Ascending aorta (tissue), 2 donors: Measurements from ENCODE around the gene TEAD1. TPM values are rescaled to one million over a fixed set of nuclear protein-coding genes. Genes with fewer than 3 reads are reported as not detected.

ENCODE experiments used
- DNase-seq, 2 donors: peaks; one replicate each; pipeline ENCODE4 v3.0.0-alpha.2; 2019; ENCODE audit warnings: low spot score in 2 of 2
- H3K27ac ChIP-seq, 2 donors: fragments of 200-600 bp; sonication (generic); one replicate each; pipeline ENCODE4 v1.5.1; 2016 to 2017; ENCODE audit warnings: mild to moderate bottlenecking in 1 of 2
- H3K27me3 ChIP-seq: fragments of 200-600 bp; sonication (generic); one replicate; pipeline ENCODE4 v1.5.1; 2017
- H3K36me3 ChIP-seq, 2 donors: fragments of 200-600 bp; sonication (generic); one replicate each; pipeline ENCODE4 v1.5.1; 2016
- H3K4me1 ChIP-seq, 2 donors: fragments of 200-600 bp; sonication (generic); one replicate each; pipeline ENCODE4 v1.5.1; 2016 to 2017; ENCODE audit warnings: mild to moderate bottlenecking in 1 of 2
- H3K4me3 ChIP-seq, 2 donors: fragments of 200-600 bp; sonication (generic); one replicate each; pipeline ENCODE4 v1.5.1; 2016 to 2017; ENCODE audit warnings: mild to moderate bottlenecking in 1 of 2
- H3K9me3 ChIP-seq, 2 donors: fragments of 200-600 bp; sonication (generic); one replicate each; pipeline ENCODE4 v1.5.1; 2016
- CTCF ChIP-seq, 3 experiments: fragments of 200-600 bp in 2 of 3; fragments of 450-650 bp in 1 of 3; sonication (generic) in 2 of 3; IDR thresholded peaks; one replicate each; pipeline ENCODE4 v1.5.1; 2016 to 2019; ENCODE audit warnings: antibody characterized with exemption in 3 of 3, mild to moderate bottlenecking in 1 of 3, moderate library complexity in 1 of 3
- intact Hi-C: fragments of 100-400 bp; cut with DNase I; formaldehyde crosslinking; loops from one replicate; pipeline ENCODE4 v1.15.1; 2023
- total RNA-seq: library from RNA; depleted of rRNA; stranded (reverse); fragments of >200 nt; gene quantifications from one replicate; pipeline ENCODE4 v1.1.0, GENCODE V29; 2016

TEAD1 gene
- total RNA-seq, 1 donor from 2014 or later, result 112 TPM

DNA sequence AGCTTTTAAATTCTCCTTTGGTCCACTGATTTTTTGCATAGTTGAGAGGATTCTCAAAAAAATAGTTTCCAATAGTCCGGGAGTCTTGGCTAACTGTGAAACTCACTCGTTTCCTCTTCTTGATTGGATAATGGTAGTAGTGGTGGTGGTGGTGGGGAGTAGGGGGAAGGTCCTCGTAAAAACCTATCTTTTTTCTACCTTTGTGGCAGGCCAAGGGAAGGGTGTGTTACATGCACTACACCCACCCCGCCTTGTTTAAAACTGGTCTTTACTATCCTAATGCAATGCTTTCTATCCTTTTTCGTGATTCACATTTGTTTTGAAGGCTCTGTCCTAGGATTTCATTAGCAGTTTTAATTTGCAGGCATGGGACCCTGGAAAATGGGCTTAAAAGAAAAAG is 4.8 kb downstream of the TEAD1 start:
- Histone ChIP-seq H3K36me3 (no peaks in the 10 kb centered on the region), H3K27me3 (no peaks in the 10 kb centered on the region), H3K4me1 (peaks cover 2 to 17% of the 10 kb centered on the region in 2 donors), H3K9me3 (no peaks in the 10 kb centered on the region), H3K27ac (no peak overlapping the region), H3K4me3 (no peak overlapping the region)
- DNase-seq, result no peak
- intact Hi-C loops, result no loop called here
- TF ChIP-seq CTCF (IDR thresholded peaks at IDR 0.05), result no peak

GRCh38 chr11:12679471-12679870 is 5.2 kb downstream of the TEAD1 start:
- Histone ChIP-seq H3K4me3 (peak overlapping the region; percentile 9 to 15), H3K9me3 (no peaks in the 10 kb centered on the region), H3K36me3 (no peaks in the 10 kb centered on the region), H3K27ac (no peak overlapping the region), H3K27me3 (no peaks in the 10 kb centered on the region), H3K4me1 (peaks cover 2 to 17% of the 10 kb centered on the region in 2 donors)
- intact Hi-C loops, result no loop called here
- no peak for DNase-seq
- TF ChIP-seq CTCF (IDR thresholded peaks at IDR 0.05), result no peak

DNA sequence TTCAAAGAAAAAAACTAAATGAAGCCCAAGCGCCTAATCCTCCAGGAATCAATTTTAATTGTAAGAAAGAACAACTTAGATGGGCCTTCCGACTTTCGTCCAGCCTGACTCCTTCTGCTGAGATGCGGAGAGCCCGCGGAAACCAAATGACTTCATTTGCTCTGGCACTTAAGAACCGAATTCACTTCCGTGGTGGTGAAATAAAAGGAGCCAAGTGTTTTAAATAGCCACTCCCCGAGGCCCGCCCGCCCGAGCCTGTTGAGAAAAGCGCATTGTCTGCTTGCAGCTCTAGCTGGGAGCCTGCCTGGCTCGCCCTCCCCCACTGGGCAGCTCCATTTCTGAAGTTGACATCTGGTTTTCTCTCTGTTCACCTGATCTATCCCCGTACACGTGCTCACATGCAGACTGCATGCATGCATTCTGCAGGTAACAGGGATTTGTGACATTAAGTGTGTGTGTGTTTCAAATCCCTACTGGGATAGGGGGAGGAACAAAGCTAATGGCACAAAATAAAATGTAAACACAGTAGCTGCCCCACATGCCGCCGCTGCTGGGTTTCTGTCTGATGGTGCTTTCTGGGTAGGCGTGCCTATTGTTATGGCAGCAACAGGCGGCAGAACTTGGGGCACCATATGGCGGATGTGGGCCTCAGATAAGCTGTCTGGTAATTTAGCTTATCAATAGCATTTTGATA is 6.2 kb downstream of the TEAD1 start:
- intact Hi-C loops, result loop anchor here (10.0 kb wide), 1 partner anchor 594 kb away; the partner anchor contains the start of gene BMAL1
- H3K27ac ChIP-seq, result peak overlapping the region; percentile 2 to 52
- H3K36me3 ChIP-seq, result no peaks in the 10 kb centered on the region
- no peaks in the 10 kb centered on the region for H3K27me3 ChIP-seq
- peak; percentile 43 to 86 for DNase-seq
- no peak for TF ChIP-seq CTCF (IDR thresholded peaks at IDR 0.05)
- H3K4me3 ChIP-seq, result peak overlapping the region; percentile 9 to 15
- H3K4me1 ChIP-seq, result peaks cover 2 to 18% of the 10 kb centered on the region in 2 donors
- H3K9me3 ChIP-seq, result no peaks in the 10 kb centered on the region

- Histone ChIP-seq H3K9me3 (no peaks in the 10 kb centered on the region), H3K27me3 (no peaks in the 10 kb centered on the region), H3K27ac (no peak overlapping the region), H3K36me3 (no peaks in the 10 kb centered on the region), H3K4me3 (peak overlapping the region in 1 of 2 donors; percentile 9), H3K4me1 (peaks cover 2 to 23% of the 10 kb centered on the region in 2 donors)
- intact Hi-C loops, result loop anchor here (10.0 kb wide), 1 partner anchor 594 kb away; the partner anchor contains the start of gene BMAL1
- no peak for DNase-seq
- no peak for TF ChIP-seq CTCF (IDR thresholded peaks at IDR 0.05)
Observed at GRCh38 chr11:12680940-12681258, 6.7 kb downstream of the TEAD1 start.

DNA sequence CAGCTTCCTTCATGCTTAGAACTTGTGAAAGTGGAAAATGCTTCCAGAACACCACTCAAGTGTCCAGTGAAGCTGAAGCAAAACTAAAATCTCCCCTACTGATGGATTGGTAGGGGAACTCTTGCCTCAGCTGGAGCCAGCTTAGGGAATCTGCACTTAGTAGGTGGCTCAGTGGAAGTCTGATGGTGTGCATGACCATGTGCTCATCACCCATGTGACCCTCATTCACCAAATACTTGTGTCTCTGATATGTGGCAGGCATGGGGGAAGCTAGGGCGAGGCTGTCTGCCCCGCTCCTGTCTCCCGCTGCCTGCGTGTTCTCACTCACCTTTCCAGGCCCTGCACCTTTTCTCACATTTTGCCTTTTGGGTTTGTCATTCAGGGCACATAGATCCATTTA is 7.2 kb downstream of the TEAD1 start:
- Histone ChIP-seq H3K36me3 (no peaks in the 10 kb centered on the region), H3K4me1 (peaks cover 2 to 25% of the 10 kb centered on the region in 2 donors), H3K27ac (no peak overlapping the region), H3K4me3 (no peak overlapping the region), H3K9me3 (no peaks in the 10 kb centered on the region), H3K27me3 (no peaks in the 10 kb centered on the region)
- DNase-seq, result no peak
- no peak for TF ChIP-seq CTCF (IDR thresholded peaks at IDR 0.05)
- intact Hi-C loops, result loop anchor here (10.0 kb wide), 1 partner anchor 593 kb away; the partner anchor contains the start of gene BMAL1
